Smooth muscle cell (in vitro differentiated cells): ENCODE measurements around the gene TMEM126A. TPM values are rescaled to one million over a fixed set of nuclear protein-coding genes. Genes with fewer than 3 reads are reported as not detected.

Experiments used
- DNase-seq: peaks from one replicate; lab custom pipeline; 2025; ENCODE audit not compliant: unreplicated experiment; lab: John Stamatoyannopoulos, UW
- H2AFZ ChIP-seq: fragments of 200-600 bp; sonication (generic); 2 replicates; pipeline ENCODE4 v1.6.0; 2016; ENCODE audit warnings: antibody characterized with exemption, low read depth, mild to moderate bottlenecking
- H3F3A ChIP-seq: fragments of 200-600 bp; sonication (generic); 2 replicates; pipeline ENCODE4 v1.6.0; 2017; ENCODE audit warnings: antibody characterized with exemption, low read depth
- H3K27ac ChIP-seq: fragments of 200-600 bp; sonication (generic); 2 replicates; pipeline ENCODE4 v1.5.1; 2016; ENCODE audit warnings: low read depth, mild to moderate bottlenecking
- H3K27me3 ChIP-seq: fragments of 200-600 bp; sonication (generic); 2 replicates; pipeline ENCODE4 v1.6.1; 2016; ENCODE audit warnings: low read depth, mild to moderate bottlenecking
- H3K36me3 ChIP-seq: fragments of 200-600 bp; sonication (generic); 2 replicates; pipeline ENCODE4 v1.5.1; 2016; ENCODE audit warnings: low read depth
- H3K4me1 ChIP-seq: fragments of 200-600 bp; sonication (generic); 2 replicates; pipeline ENCODE4 v1.5.1; 2016; ENCODE audit warnings: low read depth
- H3K4me2 ChIP-seq: fragments of 200-600 bp; sonication (generic); 2 replicates; pipeline ENCODE4 v1.6.0; 2016; ENCODE audit warnings: mild to moderate bottlenecking
- H3K4me3 ChIP-seq: fragments of 200-600 bp; sonication (generic); 2 replicates; pipeline ENCODE4 v1.5.1; 2016; ENCODE audit warnings: mild to moderate bottlenecking
- H3K79me2 ChIP-seq: fragments of 200-600 bp; sonication (generic); 2 replicates; pipeline ENCODE4 v1.6.0; 2016; ENCODE audit warnings: low read depth, mild to moderate bottlenecking
- H3K9ac ChIP-seq: fragments of 200-600 bp; sonication (generic); 2 replicates; pipeline ENCODE4 v1.6.0; 2016; ENCODE audit warnings: low read depth
- H3K9me3 ChIP-seq: fragments of 200-600 bp; sonication (generic); replicated peaks from 2 replicates; pipeline ENCODE4 v1.5.1; 2016; ENCODE audit warnings: low read depth
- H4K20me1 ChIP-seq: fragments of 200-600 bp; sonication (generic); 2 replicates; pipeline ENCODE4 v1.6.0; 2016; ENCODE audit warnings: low read depth
- CTCF ChIP-seq: fragments of 200-600 bp; sonication (generic); IDR thresholded peaks from 2 replicates; pipeline ENCODE4 v1.5.1; 2017; ENCODE audit warnings: borderline replicate concordance, mild to moderate bottlenecking, antibody characterized with exemption; ENCODE audit not compliant: insufficient read depth, poor library complexity, severe bottlenecking
- WGBS: methylation state at CpG from one replicate; pipeline ENCODE4 v1.1.7; 2016; ENCODE audit warnings: low lambda C conversion rate; 5-methylcytosine and 5-hydroxymethylcytosine counted together
- polyA plus RNA-seq: library from polyadenylated mRNA; unstranded; fragments of >200 nt; fragmentation: Nextera tagmentation; extraction: Ambion mirVana; gene quantifications from 2 replicates; pipeline ENCODE4 v1.2.1, GENCODE V29; 2016
- total RNA-seq: library from RNA; depleted of rRNA; stranded (reverse); fragments of >200 nt; gene quantifications from 2 replicates; pipeline ENCODE4 v1.2.3, GENCODE V29; 2014

TMEM126A gene
- total and polyA plus RNA-seq, 2 experiments from 2014 or later, result 53.4 to 69.1 TPM

GRCh38 chr11:85694385-85694980 is 46.7 kb downstream of the TMEM126A start:
- no peaks in the 10 kb centered on the region for H4K20me1 ChIP-seq
- TF ChIP-seq CTCF, result peak; percentile 40
- no peak overlapping the region for H3K4me2 ChIP-seq
- no peak overlapping the region for H2AFZ ChIP-seq
- no peaks in the 10 kb centered on the region for H3K27me3 ChIP-seq
- no peaks in the 10 kb centered on the region for H3K9me3 ChIP-seq
- H3F3A ChIP-seq, result no peaks in the 10 kb centered on the region
- no peak overlapping the region for H3K4me3 ChIP-seq
- H3K4me1 ChIP-seq, result no peaks in the 10 kb centered on the region
- WGBS, result 88% methylated on average over 1 of the region's 1 CpG
- no peak for DNase-seq
- H3K9ac ChIP-seq, result no peak overlapping the region
- H3K79me2 ChIP-seq, result no peaks in the 10 kb centered on the region
- no peak overlapping the region for H3K27ac ChIP-seq
- H3K36me3 ChIP-seq, result no peaks in the 10 kb centered on the region

- Histone ChIP-seq H3K4me1 (no peaks in the 10 kb centered on the region), H3K9me3 (no peaks in the 10 kb centered on the region), H3F3A (no peaks in the 10 kb centered on the region), H3K27me3 (no peaks in the 10 kb centered on the region), H3K27ac (no peak overlapping the region), H3K9ac (no peak overlapping the region), H3K4me3 (no peak overlapping the region), H2AFZ (no peak overlapping the region), H4K20me1 (no peaks in the 10 kb centered on the region), H3K79me2 (no peaks in the 10 kb centered on the region), H3K4me2 (no peak overlapping the region), H3K36me3 (no peaks in the 10 kb centered on the region)
- no peak for DNase-seq
- no peak for TF ChIP-seq CTCF
Measured at GRCh38 chr11:85695546-85695945, 47.8 kb downstream of the TMEM126A start.

GRCh38 chr11:85697747-85698146 is 50.0 kb downstream of the TMEM126A start:
- 91% methylated on average over 2 of the region's 2 CpGs for WGBS
- no peak overlapping the region for H3K4me3 ChIP-seq
- no peak overlapping the region for H3K27ac ChIP-seq
- DNase-seq, result no peak
- no peaks in the 10 kb centered on the region for H3K9me3 ChIP-seq
- no peaks in the 10 kb centered on the region for H3F3A ChIP-seq
- no peaks in the 10 kb centered on the region for H4K20me1 ChIP-seq
- H3K79me2 ChIP-seq, result no peaks in the 10 kb centered on the region
- no peak overlapping the region for H2AFZ ChIP-seq
- H3K27me3 ChIP-seq, result no peaks in the 10 kb centered on the region
- H3K4me2 ChIP-seq, result no peak overlapping the region
- no peak overlapping the region for H3K9ac ChIP-seq
- no peak for TF ChIP-seq CTCF
- H3K4me1 ChIP-seq, result no peaks in the 10 kb centered on the region
- H3K36me3 ChIP-seq, result no peaks in the 10 kb centered on the region

- 96% methylated on average over 1 of the region's 1 CpG for WGBS
- H3K36me3 ChIP-seq, result no peaks in the 10 kb centered on the region
Measured at GRCh38 chr11:85698195-85698594, 50.4 kb downstream of the TMEM126A start.

More at GRCh38 chr11:85698195-85698594, 50.4 kb downstream of the TMEM126A start:
- H3K27me3 ChIP-seq, result no peaks in the 10 kb centered on the region
- H3K4me1 ChIP-seq, result no peaks in the 10 kb centered on the region
- no peak overlapping the region for H3K4me2 ChIP-seq
- no peak for DNase-seq
- no peak for TF ChIP-seq CTCF
- H3K4me3 ChIP-seq, result no peak overlapping the region
- H3K9me3 ChIP-seq, result no peaks in the 10 kb centered on the region
- no peak overlapping the region for H2AFZ ChIP-seq
- no peak overlapping the region for H3K9ac ChIP-seq
- no peak overlapping the region for H3K27ac ChIP-seq
- no peaks in the 10 kb centered on the region for H3K79me2 ChIP-seq
- no peaks in the 10 kb centered on the region for H3F3A ChIP-seq
- H4K20me1 ChIP-seq, result no peaks in the 10 kb centered on the region
